Measurements from ENCODE around the gene ACYP1.

DNA sequence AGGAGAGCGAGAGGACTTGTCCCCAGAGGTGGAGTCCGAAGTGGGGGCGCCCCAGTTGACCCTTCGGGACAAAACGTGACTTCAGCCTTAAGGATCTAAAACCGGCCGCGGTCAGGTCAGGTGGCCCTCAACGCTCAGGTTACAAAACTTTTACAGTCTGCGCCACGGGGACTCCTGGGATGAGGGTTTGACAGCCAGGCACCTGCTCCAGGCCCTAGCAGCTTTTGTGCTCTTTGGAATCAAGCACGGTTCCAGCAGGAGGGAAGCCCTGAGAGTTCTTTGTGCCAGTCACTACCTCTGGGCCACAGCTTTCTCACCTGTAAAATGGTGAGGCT, 6.0 kb upstream of the ACYP1 start:
- TF ChIP-seq, protein P1, sequence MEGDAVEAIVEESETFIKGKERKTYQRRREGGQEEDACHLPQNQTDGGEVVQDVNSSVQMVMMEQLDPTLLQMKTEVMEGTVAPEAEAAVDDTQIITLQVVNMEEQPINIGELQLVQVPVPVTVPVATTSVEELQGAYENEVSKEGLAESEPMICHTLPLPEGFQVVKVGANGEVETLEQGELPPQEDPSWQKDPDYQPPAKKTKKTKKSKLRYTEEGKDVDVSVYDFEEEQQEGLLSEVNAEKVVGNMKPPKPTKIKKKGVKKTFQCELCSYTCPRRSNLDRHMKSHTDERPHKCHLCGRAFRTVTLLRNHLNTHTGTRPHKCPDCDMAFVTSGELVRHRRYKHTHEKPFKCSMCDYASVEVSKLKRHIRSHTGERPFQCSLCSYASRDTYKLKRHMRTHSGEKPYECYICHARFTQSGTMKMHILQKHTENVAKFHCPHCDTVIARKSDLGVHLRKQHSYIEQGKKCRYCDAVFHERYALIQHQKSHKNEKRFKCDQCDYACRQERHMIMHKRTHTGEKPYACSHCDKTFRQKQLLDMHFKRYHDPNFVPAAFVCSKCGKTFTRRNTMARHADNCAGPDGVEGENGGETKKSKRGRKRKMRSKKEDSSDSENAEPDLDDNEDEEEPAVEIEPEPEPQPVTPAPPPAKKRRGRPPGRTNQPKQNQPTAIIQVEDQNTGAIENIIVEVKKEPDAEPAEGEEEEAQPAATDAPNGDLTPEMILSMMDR (conservative IDR thresholded peaks at IDR 0.05; ENCODE audit: low read length) = no peak
- TF ChIP-seq EZH2phosphoT487 (IDR thresholded peaks at IDR 0.05; ENCODE audit: borderline replicate concordance, low read depth, low read length) = no peak
